Endothelial cell of umbilical vein (primary cell): ENCODE results near the gene UBASH3A. TPM values are rescaled to one million over a fixed set of nuclear protein-coding genes. Genes with fewer than 3 reads are reported as not detected.

ENCODE experiments used
- BruUV-seq: library from RNA; stranded (reverse); fragments of 400-500 nt; replicated peaks from 2 replicates; lab custom pipeline; 2021; lab: Mats Ljungman, UMichigan
- CTCF ChIA-PET: fragments of 300-600, 350-600 bp; sonication (Branson Sonifier 250); formaldehyde crosslinking; loops from one replicate; lab custom pipeline; 2021; ENCODE audit warnings: antibody characterized with exemption, inconsistent platforms; lab: Charles Lee
- POLR2A ChIA-PET: fragments of 300-600, 350-600 bp; sonication (Branson Sonifier 250); formaldehyde crosslinking; loops from one replicate; lab custom pipeline; 2021; ENCODE audit warnings: antibody characterized with exemption, inconsistent platforms; lab: Charles Lee
- DNase-seq: peaks from one replicate; pipeline ENCODE4 v3.0.0-alpha.2; 2011; ENCODE audit warnings: low read depth, low spot score
- FAIRE-seq: peaks from 2 replicates; lab custom pipeline; 2011; peaks lifted over from hg19 to GRCh38; lab: Jason Lieb, UNC
- H2AFZ ChIP-seq: 2 replicates; pipeline ENCODE4 v1.6.0; 2012; ENCODE audit warnings: low read depth, low read length, control low read depth, inconsistent platforms
- H3K27ac ChIP-seq: 2 replicates; pipeline ENCODE4 v1.5.1; 2011; ENCODE audit warnings: low read depth, mild to moderate bottlenecking, control low read depth, low read length, moderate library complexity; ENCODE audit not compliant: insufficient read depth
- H3K27me3 ChIP-seq, 2 experiments: 2 replicates each; pipeline versions ENCODE4 v1.6.0 to v1.6.1; 2011; ENCODE audit warnings: low read length in 2 of 2, mixed read lengths in 1 of 2; ENCODE audit not compliant: control insufficient read depth in 2 of 2, insufficient read depth in 2 of 2
- H3K36me3 ChIP-seq, 2 experiments: 2 replicates in 1 of 2; 3 replicates in 1 of 2; pipeline ENCODE4 v1.5.1; 2011; ENCODE audit warnings: low read length in 2 of 2, mild to moderate bottlenecking in 1 of 2, moderate library complexity in 1 of 2; ENCODE audit not compliant: control insufficient read depth in 2 of 2, insufficient read depth in 2 of 2; ENCODE audit errors: extremely low read depth in 1 of 2
- H3K4me1 ChIP-seq: 3 replicates; pipeline ENCODE4 v1.5.1; 2011; ENCODE audit warnings: mild to moderate bottlenecking, low read length; ENCODE audit not compliant: control insufficient read depth, insufficient read depth; ENCODE audit errors: extremely low read depth
- H3K4me2 ChIP-seq: 2 replicates; pipeline ENCODE4 v1.6.1; 2011; ENCODE audit warnings: low read length, control low read depth, mixed read lengths; ENCODE audit not compliant: insufficient read depth
- H3K4me3 ChIP-seq, 3 experiments: fragments of 200-600 bp in 1 of 3; sonication (generic), shearing (Covaris generic) in 1 of 3; replicated peaks in 1 of 3; 2 replicates each; pipeline ENCODE4 v1.5.1; 2011 to 2016; ENCODE audit warnings: control low read depth in 3 of 3, low read length in 3 of 3, mild to moderate bottlenecking in 2 of 3, inconsistent platforms in 1 of 3, low read depth in 1 of 3, moderate library complexity in 1 of 3; ENCODE audit not compliant: insufficient read depth in 1 of 3
- H3K79me2 ChIP-seq: 2 replicates; pipeline ENCODE4 v1.6.0; 2012; ENCODE audit warnings: low read length, inconsistent platforms; ENCODE audit not compliant: control insufficient read depth, insufficient read depth
- H3K9ac ChIP-seq: replicated peaks from 2 replicates; pipeline ENCODE3; 2011; ENCODE audit warnings: low read length, control low read depth; ENCODE audit not compliant: insufficient read depth; ENCODE audit errors: extremely low read depth
- H3K9me1 ChIP-seq: replicated peaks from 3 replicates; pipeline ENCODE4 v1.6.0; 2011; ENCODE audit warnings: mild to moderate bottlenecking, low read length; ENCODE audit not compliant: control insufficient read depth, insufficient read depth; ENCODE audit errors: extremely low read depth
- H3K9me3 ChIP-seq: replicated peaks from 2 replicates; pipeline ENCODE4 v1.5.1; 2012; ENCODE audit warnings: low read length, inconsistent platforms; ENCODE audit not compliant: control insufficient read depth, insufficient read depth
- H4K20me1 ChIP-seq: replicated peaks from 2 replicates; pipeline ENCODE3; 2011; ENCODE audit warnings: mild to moderate bottlenecking, low read length; ENCODE audit not compliant: control insufficient read depth, insufficient read depth; ENCODE audit errors: extremely low read depth
- CTCF ChIP-seq, 2 donors: IDR thresholded peaks; 1 replicate in 1 of 2; 2 replicates in 1 of 2; pipeline ENCODE4 v1.5.1; 2011; ENCODE audit warnings: low read length in 2 of 2, mild to moderate bottlenecking in 2 of 2, moderate library complexity in 2 of 2, control low read depth in 1 of 2, inconsistent platforms in 1 of 2, low read depth in 1 of 2; ENCODE audit not compliant: insufficient read depth in 1 of 2; ENCODE audit errors: extremely low read depth in 1 of 2
- EZH2 ChIP-seq: IDR thresholded peaks from 2 replicates; pipeline ENCODE4 v1.6.1; 2012; ENCODE audit warnings: borderline replicate concordance, low read depth, mild to moderate bottlenecking, moderate library complexity, low read length, inconsistent platforms; ENCODE audit not compliant: severe bottlenecking
- FOS ChIP-seq: IDR thresholded peaks from 2 replicates; pipeline ENCODE4 v1.6.1; 2011; ENCODE audit warnings: mild to moderate bottlenecking, low read length, moderate library complexity, borderline replicate concordance; ENCODE audit not compliant: insufficient read depth
- GATA2 ChIP-seq: IDR thresholded peaks from 2 replicates; pipeline ENCODE4 v1.7.0; 2011; ENCODE audit warnings: low read depth, mild to moderate bottlenecking, moderate library complexity, mixed read lengths, low read length; ENCODE audit not compliant: insufficient read length, insufficient read depth
- JUN ChIP-seq: IDR thresholded peaks from 2 replicates; pipeline ENCODE4 v1.6.1; 2011; ENCODE audit warnings: borderline replicate concordance, low read depth; ENCODE audit not compliant: insufficient read length, insufficient read depth
- MYC ChIP-seq: IDR thresholded peaks from one replicate; pipeline ENCODE4 v1.6.1; 2011; ENCODE audit warnings: mild to moderate bottlenecking, low read depth, low read length
- POLR2A ChIP-seq: IDR thresholded peaks from 2 replicates; pipeline ENCODE4 v1.6.1; 2012; ENCODE audit warnings: low read depth, mild to moderate bottlenecking, control low read depth, low read length
- POLR2AphosphoS5 ChIP-seq: IDR thresholded peaks from 2 replicates; pipeline ENCODE4 v1.6.1; 2012; ENCODE audit warnings: low read depth, mild to moderate bottlenecking, control low read depth, low read length, moderate library complexity; ENCODE audit not compliant: insufficient read depth
- dilution Hi-C: fragments of 300-500 bp; cut with MboI; formaldehyde crosslinking; loops from one replicate; pipeline ENCODE4 v1.15.0; 2019; ENCODE audit warnings: low sequenced_read_pairs; ENCODE audit not compliant: extremely low pct_ligation_motif_present
- intact Hi-C: fragments of 100-400 bp; cut with micrococcal nuclease; formaldehyde crosslinking; loops from one replicate; pipeline ENCODE4 v1.10.0; 2022
- polyA plus RNA-seq, 4 experiments: library from polyadenylated mRNA; depleted of rRNA in 3 of 4; stranded (reverse) in 3 of 4; unstranded in 1 of 4; fragments of >200 nt; gene quantifications; 2 replicates each; pipeline versions ENCODE4 v1.2.1 to v1.2.3, GENCODE V29; 2011 to 2012; ENCODE audit warnings: missing spikeins in 1 of 4
- total RNA-seq: library from RNA; stranded (reverse); gene quantifications from 2 replicates; pipeline ENCODE4 v1.2.3, GENCODE V29; 2021
- TF ChIP-seq, protein P1 (sequence below): IDR thresholded peaks from 2 replicates; pipeline ENCODE4 v1.6.1; 2011; ENCODE audit not compliant: insufficient read depth, insufficient read length

The UBASH3A gene
- total and polyA plus RNA-seq, 2 donors (not counting 3 experiments of a cell fraction or from before 2014, with no cell fraction given) = not detected

DNA sequence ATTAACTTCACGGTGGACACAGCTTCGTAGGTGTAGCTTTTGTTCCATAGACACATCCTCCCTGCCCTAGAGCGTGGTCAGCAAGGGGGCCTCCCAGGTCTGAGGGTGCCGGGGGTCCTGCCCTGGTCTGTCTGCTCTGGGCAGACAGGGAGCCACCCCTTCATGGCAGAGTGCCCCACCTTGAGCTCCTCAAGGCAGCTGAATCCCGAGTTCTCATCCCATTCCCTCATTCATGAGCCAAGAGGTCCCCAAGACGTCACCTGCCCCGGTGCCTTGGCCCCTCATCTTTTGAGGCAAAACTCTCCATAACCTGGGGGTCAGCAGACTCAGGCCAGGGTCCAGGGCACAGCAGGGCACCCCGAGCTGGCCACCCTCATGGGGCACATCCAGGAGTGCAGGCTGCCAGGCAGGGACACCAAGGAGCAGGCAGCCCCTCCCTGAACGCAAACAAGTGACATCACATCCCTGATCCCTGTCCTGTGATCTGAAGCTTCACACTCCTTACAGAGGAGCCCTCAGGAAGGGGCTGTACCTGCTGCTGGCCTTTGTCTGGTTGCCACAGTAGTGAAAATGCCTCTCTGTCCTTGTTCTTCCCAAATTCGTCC is 23.3 kb downstream of the UBASH3A start:
- H3K9ac ChIP-seq = no peak overlapping the region
- dilution Hi-C loops = no loop called here
- peaks cover 28 to 35% of the 10 kb centered on the region in 2 experiments for H3K27me3 ChIP-seq
- H4K20me1 ChIP-seq = no peaks in the 10 kb centered on the region
- H3K27ac ChIP-seq = no peak overlapping the region
- no peak overlapping the region for H2AFZ ChIP-seq
- no peak for TF ChIP-seq POLR2AphosphoS5
- TF ChIP-seq FOS = no peak
- TF ChIP-seq EZH2 = no peak
- no peak for TF ChIP-seq MYC
- TF ChIP-seq POLR2A = no peak
- TF ChIP-seq, protein P1, sequence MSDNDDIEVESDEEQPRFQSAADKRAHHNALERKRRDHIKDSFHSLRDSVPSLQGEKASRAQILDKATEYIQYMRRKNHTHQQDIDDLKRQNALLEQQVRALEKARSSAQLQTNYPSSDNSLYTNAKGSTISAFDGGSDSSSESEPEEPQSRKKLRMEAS = no peak
- TF ChIP-seq CTCF (IDR thresholded peaks at IDR 0.05; ENCODE audit: extremely low read depth in 1 of 2, insufficient read depth in 1 of 2, low read depth in 1 of 2, low read length in 2 of 2) = no peak
- TF ChIP-seq GATA2 = no peak
- TF ChIP-seq JUN = no peak
- H3K9me1 ChIP-seq = no peaks in the 10 kb centered on the region
- H3K79me2 ChIP-seq = no peaks in the 10 kb centered on the region
- ChIA-PET POLR2A (no interaction called here), CTCF (no interaction called here)
- intact Hi-C loops = no loop called here
- no peak overlapping the region for H3K4me3 ChIP-seq
- H3K36me3 ChIP-seq = no peaks in the 10 kb centered on the region
- no peak overlapping the region for H3K4me2 ChIP-seq
- no peak for DNase-seq
- BruUV-seq = no TSS peak
- no peaks in the 10 kb centered on the region for H3K9me3 ChIP-seq
- no peak for FAIRE-seq
- peaks cover 12% of the 10 kb centered on the region for H3K4me1 ChIP-seq
